GM18868 (cell line): ENCODE data around the gene SIVA1.
"Not testable (repeated sequence)": the region's sequence is repeated elsewhere in the genome, so short reads cannot be mapped to it uniquely, and the experiment has no call there.

Experiments used
- ATAC-seq: cut with Tn5 transposase; IDR thresholded peaks from one replicate; pipeline ENCODE4 v1.9.1; 2021; ENCODE audit warnings: mild to moderate bottlenecking, moderate library complexity; ENCODE audit not compliant: unreplicated experiment

Gene SIVA1

DNA sequence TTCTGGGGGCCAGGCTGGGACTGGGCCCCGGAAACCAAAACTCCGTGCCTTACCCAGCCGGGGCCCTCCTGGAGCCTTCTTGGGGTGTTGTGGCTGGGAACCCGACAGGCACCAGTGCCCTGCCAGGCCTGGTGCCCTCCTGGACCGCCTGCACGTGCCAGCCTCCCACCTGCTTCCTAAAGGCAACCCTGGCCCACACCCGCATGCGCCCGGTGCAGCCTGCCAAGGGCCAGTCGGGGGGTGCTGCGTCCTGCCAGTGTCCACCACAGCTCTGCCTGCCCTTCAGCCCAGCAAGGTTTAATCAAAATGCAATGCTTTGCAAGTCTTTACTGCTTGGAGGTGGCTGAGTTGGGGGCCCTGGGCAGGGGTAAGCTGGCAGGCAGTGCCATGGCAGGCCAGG is 34.1 kb upstream of the SIVA1 start:
- ATAC-seq: no peak

DNA sequence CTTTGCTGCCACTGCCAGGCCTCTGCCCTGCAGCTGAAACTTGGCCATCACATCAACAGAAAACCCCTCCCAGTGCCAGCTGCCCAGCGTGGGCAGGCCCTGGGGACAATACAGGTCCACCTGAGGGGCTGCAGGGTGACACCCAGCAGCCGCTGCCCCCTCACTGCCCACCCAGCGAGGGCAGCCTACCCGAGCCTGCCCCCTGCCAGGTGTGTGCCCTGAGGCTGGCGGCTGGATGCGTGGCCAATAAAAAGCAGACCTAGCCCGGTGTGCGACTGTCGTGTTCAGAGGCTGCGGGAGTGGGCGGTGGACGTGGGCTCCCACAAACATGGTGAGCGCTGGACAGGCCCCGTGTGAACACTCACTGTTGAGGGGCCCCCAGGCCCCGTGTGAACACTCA is 33.6 kb upstream of the SIVA1 start:
- ATAC-seq: no peak

GRCh38 chr14:104721505-104722431 is 31.2 kb upstream of the SIVA1 start:
- ATAC-seq: no peak

DNA sequence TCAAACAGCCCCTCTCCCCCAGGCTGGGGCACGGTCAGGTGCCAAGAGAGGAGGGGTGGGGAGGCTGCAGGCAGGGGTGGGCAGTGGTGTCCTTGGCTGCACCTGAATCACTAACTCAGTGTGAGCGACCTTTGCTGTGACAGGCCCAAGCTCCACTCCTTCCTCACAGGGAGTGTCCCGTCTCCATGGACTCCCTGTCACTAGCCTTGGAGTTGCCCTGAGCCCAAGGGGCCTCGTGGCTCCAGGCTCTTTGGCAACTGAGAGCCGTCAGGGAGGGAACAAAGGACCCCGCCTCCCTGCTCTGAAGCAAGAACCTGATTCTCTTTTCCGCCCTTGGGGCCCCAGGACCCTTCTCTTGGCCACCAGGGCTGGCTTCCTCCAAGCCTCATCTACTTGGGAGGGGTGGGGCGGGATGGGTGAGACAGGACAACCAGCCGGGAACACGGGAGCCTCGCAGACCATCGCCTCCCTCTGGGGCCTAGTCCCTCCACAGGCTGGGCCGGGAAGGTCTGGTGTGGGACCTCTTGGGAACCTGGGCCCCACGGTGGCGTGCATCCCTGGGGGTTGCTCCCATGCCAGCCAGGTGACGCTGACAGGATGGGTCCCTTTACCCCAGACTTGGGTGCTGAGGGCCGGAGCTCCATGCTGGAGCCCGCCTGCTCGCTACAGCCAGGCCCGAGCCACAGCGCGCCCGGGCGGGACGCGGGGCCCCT is 29.9 kb upstream of the SIVA1 start:
- ATAC-seq: no peak

DNA sequence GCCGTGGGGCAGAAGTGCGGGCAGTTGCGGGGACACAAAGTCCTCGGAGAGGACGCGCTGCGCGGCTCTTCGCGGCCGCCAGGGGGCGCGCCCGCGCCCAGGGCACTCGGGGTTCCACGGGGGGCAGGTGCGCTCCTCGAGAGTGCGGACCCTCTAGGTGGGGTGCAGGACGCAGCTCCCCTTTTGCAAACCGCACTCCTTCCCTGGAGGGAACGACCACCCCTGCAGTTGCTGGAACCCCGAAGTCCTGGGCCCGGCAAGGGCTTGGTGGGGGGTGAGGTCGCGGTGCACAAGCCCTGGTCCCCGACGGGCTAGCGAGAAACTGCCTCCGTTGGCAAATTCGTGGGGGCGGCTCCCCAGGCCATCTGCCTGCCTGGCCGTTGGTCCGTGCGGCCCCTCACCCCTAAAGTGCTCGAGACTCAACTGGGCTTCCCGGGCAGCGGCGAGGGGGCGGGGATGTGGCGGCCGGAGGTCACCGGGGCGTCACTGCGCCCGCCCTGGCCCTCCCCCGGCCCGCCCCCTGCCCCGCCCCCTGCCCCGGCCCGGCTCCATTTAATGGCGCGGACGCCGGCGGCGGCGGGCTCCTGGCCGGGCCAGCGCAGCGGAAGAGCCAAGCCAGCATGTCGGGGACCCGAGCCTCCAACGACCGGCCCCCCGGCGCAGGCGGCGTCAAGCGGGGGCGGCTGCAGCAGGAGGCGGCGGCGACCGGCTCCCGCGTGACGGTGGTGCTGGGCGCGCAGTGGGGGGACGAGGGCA is 29.1 kb upstream of the SIVA1 start, which contains the start of gene ADSS1:
TSS of gene ADSS1 (plus strand) at position 579 of the 756 bp plus-strand sequence. CDS start at position 621, 42 bp downstream.
- ATAC-seq: peak; percentile 43

GRCh38 chr14:104724407-104724980 is 28.5 kb upstream of the SIVA1 start:
- no peak for ATAC-seq

DNA sequence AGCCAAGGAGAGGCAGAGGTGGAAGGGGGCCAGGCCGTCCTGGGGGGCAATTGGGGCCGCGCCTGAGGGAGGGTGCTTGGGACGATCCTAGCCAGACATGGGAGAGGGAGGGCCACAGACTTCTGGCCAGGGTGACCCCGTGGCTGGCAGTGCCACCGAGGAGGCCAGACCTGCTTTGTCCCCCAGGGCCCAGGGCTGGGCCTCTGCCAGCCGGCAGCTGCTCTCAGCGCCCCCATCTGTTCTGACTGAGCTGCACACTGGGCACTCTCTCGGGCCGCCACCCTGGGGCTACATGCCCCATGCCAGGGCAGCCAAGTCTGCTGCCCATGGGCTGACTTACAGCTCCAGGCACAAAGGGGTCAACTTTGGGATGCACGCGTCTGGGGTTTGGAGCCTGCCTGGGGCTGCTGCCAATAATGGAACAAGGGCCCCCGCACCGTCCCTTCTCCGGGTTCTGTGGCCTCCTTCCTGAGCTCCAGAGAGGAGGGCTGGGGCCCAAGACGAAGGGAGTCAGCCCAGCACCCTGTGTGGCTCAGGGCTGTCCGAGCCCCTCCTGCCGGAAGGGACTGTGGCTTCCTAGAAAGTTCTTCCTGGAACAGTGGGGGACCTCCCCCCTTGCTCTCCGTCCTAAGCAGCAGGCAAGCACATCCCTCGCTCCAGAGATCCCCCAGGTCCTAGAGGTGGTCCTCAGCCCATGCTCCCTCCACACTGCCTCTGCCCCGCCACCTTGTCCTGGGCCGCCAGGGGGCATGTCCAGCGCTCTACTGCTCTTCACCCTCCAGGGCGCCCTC is 27.8 kb upstream of the SIVA1 start:
- ATAC-seq: no peak

DNA sequence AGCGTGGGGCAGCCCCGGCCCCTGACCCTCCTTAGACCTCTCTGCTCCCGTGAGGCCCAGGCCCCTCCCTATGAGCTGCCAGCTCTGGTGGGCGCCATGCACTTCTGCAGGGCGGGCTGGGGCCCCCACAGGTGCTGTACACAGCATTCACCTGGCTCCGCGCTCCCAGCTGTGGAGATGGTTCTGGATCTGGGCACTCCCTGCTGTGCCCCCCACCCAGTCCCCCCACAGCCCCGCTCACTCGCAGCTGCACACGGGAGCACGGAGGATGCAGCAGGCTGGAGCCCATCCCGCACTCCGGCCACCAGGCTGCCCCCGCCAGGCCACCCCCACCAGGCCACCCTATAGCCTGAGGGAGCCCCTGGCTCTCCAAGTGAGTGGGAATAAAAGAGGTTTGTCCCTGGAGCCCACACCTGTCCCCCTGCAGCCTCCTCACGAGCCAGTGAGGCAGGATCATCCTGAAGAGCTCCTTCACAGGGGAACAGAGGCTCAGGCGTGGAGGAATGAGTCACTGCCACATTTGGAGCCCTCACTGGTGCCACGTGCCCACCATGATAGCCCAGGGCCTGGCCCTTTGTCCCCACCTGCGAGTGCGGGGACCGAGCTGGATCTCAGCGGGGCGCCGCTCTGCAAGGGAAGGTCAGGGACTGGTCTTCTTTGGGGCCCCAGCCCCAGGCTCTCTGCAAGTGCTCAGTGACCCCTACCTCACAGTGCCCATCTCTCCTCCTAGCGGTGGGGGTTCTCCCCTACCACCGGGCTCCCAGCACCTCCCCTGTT is 27.0 kb upstream of the SIVA1 start:
- no peak for ATAC-seq

DNA sequence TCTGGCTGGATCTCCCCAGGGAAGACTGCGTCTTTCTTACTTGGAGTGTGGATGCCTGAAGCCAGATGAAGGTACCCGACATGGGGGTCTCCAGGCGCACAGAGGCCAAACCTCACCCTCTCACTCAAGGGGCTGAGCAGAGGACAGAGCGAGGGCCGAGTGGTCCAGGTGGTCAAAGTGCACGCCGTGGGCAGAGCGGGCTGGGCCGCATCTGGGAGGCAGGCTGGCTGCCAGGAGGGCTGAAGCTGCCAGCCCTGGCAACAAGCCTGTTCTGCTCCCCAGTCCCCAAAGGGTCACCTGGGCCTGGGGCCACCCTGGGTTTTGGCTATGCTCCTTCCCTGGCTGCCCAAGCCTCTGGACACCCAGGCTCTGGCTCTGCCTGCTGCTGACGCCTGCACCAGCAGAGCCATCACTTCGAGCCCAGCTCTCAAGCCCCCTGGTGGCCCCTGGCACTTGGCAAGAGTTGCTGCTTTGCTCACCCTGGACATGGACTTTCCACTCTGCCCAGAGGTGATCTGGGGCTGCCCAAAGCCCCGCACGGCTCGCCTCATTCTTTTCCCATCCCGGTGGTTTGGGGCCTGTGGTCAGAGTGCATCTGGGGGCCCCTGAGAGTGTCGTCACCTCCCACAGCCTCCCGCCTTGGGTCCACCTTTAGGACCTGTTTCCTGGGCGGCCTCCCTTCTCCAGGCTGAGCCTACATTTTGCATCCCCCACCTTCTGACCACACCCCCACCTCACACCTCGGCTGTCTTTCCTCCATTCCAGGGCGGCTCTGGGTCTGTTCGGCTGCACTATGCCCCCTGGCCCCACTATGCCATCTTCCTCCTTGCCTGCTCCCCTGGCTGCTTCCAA is 26.1 kb upstream of the SIVA1 start:
- no peak for ATAC-seq

DNA sequence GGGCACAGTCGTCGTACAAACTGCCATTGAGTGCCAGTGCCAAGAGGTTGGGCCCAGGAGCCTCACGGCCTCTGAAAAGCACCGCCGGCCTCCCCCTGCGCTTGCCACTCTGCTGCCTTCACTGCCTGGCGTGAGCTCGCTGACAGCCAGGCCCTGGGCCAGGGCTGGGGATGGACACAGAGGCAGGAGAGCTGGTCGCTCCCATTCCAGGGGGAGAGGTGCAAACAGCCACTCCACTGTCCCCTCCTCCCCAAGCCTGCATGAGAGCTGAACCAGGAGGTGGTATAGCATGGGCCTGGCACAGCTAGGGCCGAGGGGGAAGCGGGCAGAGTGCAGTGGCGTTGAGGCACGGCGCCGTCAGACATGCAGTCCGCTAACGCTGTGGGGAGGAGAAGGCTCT is 24.3 kb upstream of the SIVA1 start:
- no peak for ATAC-seq

GRCh38 chr14:104729176-104729834 is 23.6 kb upstream of the SIVA1 start:
- not testable (repeated sequence) for ATAC-seq

- no peak for ATAC-seq
These were observed 23.1 kb upstream of the SIVA1 start for GRCh38 chr14:104729835-104730181.

DNA sequence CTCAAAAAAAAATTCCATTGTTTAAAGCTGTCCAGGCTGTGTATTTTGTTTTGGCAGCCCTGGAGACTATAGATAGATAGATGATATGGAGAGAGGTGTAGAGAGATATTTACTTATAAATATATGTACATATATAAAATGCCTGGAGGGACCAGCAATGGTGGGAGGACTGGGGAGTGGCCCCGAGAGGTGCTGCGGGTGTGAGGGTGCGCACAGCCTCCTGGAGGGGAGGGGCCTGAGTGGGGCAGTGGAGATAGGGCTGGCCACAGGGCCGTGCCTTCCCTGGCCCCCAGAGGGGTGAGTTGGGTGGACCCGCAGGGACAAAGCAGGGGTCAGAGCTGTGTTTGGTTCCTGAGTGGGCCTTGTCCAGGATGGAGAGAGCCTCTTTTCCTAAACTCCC is 22.5 kb upstream of the SIVA1 start:
- no peak for ATAC-seq

DNA sequence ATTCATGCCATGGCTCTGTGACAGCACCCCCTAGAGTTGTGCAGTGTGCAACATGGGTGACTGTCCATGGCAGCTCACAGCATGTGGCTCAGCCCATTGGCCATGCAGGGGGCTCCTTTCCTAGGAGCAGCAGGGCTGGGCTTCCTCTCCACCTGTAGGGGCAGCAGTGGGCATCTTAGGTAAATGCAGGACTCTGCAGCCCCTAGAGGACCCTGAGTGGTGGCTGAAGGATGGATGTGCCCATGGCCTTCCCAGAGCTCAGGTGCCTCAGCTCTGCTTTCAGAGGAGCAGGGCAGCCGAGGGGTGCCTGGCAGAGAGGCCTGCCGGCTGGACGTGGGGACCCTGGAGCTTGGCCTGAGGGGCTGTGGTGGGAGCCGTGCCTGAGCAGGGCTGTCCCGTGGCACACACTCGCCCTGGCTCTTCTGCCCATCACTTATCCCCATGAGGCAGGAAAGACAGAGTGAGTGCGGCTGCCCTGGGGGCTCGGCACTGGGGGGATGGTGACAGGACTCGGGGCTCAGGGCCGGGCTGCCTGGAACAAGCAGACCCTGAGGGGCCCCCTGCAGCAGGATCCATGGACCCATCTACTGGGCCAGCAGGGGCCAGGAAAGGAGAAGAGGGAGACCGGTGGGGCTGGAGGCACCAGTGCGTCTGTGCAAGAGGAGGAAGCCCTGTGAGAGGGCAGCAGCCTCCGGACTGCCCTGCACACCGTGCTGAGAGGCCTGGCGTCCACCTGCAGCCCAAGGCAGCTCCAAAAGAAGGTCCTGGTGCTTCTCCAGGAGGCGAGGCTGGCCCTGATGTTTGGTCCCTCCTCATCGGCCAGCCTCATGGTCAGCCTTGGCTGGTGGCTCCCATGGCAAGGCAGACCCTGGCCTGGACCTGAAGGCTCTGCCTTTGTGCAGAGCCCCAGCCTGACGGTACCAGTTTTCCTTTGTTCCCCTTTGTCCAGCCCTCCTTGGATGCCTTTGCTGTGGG is 21.3 kb upstream of the SIVA1 start:
- no peak for ATAC-seq

DNA sequence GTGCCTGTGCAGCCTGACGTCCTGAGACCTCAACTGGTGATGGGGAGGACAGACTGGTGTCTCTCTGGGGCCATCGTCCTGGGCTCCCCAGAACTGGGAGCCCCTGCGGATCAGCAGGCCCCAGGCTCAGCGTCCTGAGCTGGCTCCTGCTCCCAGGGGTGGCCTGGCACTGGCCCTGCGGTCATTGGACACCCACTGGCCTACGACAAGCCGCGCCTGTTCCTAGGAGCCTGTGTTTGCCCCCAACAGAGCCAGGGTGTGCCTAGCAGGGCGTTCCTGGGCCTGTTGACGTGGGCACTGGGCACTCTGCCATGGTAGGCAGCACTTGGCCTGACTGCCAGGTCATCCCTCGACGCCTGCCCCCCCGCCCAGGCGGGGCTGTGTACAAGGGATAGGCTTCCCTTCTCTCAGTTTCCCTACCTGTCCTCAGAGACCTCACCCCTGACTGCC is 20.6 kb upstream of the SIVA1 start:
- ATAC-seq: no peak

DNA sequence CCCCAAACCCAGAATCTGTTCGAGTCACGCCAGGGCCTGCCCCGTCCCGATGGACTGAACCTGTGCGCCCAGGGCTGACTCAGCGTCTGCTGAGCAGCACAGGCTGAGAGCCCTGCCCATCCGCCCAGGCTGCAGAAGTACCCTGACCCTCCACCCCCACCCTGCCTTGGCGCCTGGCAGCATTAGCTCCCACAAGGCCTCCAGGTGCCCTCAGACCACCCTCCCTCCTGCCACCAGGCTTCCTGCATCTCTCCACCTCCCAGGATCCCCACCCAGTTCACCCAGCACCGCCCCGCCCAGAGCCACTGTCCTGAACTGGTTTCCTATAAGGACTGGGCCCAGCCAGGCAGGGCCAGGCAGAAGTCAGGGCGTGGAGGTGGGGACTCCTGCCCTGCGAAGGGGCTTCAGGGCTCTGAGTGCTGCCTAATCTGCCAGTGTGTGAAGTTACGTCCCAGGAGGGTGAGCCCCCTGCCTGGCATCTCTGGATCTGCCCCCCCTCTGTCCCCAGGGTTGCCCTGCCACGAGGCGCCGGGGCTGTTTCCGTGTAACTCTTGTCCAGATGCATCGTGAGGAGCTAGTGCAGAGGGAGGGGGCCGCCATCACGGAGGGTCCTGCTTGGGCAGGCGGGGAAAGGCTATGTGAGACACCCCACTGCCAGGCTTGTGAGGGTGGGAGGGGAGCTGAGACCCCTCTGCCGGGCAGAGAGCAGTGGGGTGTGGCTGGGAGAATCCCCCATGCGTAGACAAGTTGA is 19.8 kb upstream of the SIVA1 start:
- ATAC-seq: no peak
